Liver (tissue), 9 donors: ENCODE measurements around the gene CAPN15. TPM values are rescaled to one million over a fixed set of nuclear protein-coding genes. Genes with fewer than 3 reads are reported as not detected.

Experiments used
- DNase-seq: peaks from one replicate; pipeline ENCODE4 v3.0.0-alpha.2; 2017; ENCODE audit warnings: low spot score
- H3K27ac ChIP-seq, 2 donors: one replicate each; pipeline ENCODE4 v1.7.0; 2013; ENCODE audit warnings: inconsistent platforms in 2 of 2, low read length in 2 of 2, control low read depth in 1 of 2, low read depth in 1 of 2, mild to moderate bottlenecking in 1 of 2
- H3K27me3 ChIP-seq, 4 donors: one replicate each; pipeline versions ENCODE4 v1.6.1 to v1.7.0; 2013; ENCODE audit warnings: low read length in 3 of 4, inconsistent platforms in 1 of 4, mild to moderate bottlenecking in 1 of 4, moderate library complexity in 1 of 4; ENCODE audit not compliant: control insufficient read depth in 4 of 4, insufficient read depth in 4 of 4
- H3K36me3 ChIP-seq, 4 donors: one replicate each; pipeline versions ENCODE4 v1.6.1 to v1.7.0; 2013; ENCODE audit warnings: low read length in 3 of 4, mild to moderate bottlenecking in 3 of 4, low read depth in 1 of 4, moderate library complexity in 1 of 4; ENCODE audit not compliant: control insufficient read depth in 4 of 4, insufficient read depth in 3 of 4
- H3K4me1 ChIP-seq, 4 donors: one replicate each; pipeline versions ENCODE4 v1.6.1 to v1.7.0; 2013; ENCODE audit warnings: low read length in 3 of 4, mild to moderate bottlenecking in 3 of 4, moderate library complexity in 1 of 4; ENCODE audit not compliant: control insufficient read depth in 4 of 4, insufficient read depth in 4 of 4
- H3K4me3 ChIP-seq, 3 donors: one replicate each; pipeline versions ENCODE4 v1.6.1 to v1.7.0; 2013; ENCODE audit warnings: low read length in 3 of 3, control low read depth in 1 of 3, low read depth in 1 of 3, mild to moderate bottlenecking in 1 of 3
- H3K9ac ChIP-seq, 2 donors: one replicate each; pipeline ENCODE4 v1.7.0; 2013; ENCODE audit warnings: low read length in 2 of 2, mild to moderate bottlenecking in 2 of 2, moderate library complexity in 2 of 2, control low read depth in 1 of 2, low read depth in 1 of 2
- H3K9me3 ChIP-seq, 4 donors: one replicate each; pipeline versions ENCODE4 v1.6.1 to v1.7.0; 2013; ENCODE audit warnings: low read length in 3 of 4; ENCODE audit not compliant: control insufficient read depth in 4 of 4
- ATF3 ChIP-seq: IDR thresholded peaks from 2 replicates; pipeline ENCODE4 v1.6.1; 2016; ENCODE audit warnings: antibody characterized with exemption
- EGR1 ChIP-seq, 2 donors: IDR thresholded peaks; 2 replicates each; pipeline ENCODE4 v1.6.1; 2016 to 2018; ENCODE audit warnings: antibody characterized with exemption in 2 of 2, low read depth in 2 of 2
- FOXA1 ChIP-seq: IDR thresholded peaks from 2 replicates; pipeline ENCODE4 v1.6.1; 2016; ENCODE audit warnings: antibody characterized with exemption
- FOXA2 ChIP-seq: IDR thresholded peaks from 2 replicates; pipeline ENCODE4 v1.6.1; 2016; ENCODE audit warnings: antibody characterized with exemption
- GABPA ChIP-seq, 2 donors: IDR thresholded peaks in 1 of 2; conservative IDR thresholded peaks in 1 of 2; 2 replicates each; pipeline ENCODE4 v1.6.1; 2016; ENCODE audit warnings: antibody characterized with exemption in 2 of 2, mild to moderate bottlenecking in 1 of 2, moderate library complexity in 1 of 2
- HNF4A ChIP-seq, 2 donors: conservative IDR thresholded peaks; 2 replicates each; pipeline ENCODE4 v1.6.1; 2016; ENCODE audit warnings: antibody characterized with exemption in 2 of 2, mild to moderate bottlenecking in 2 of 2
- JUND ChIP-seq, 2 donors: IDR thresholded peaks; 2 replicates each; pipeline ENCODE4 v1.6.1; 2016; ENCODE audit warnings: antibody characterized with exemption in 2 of 2
- MAX ChIP-seq: IDR thresholded peaks from 2 replicates; pipeline ENCODE4 v1.6.1; 2016; ENCODE audit warnings: antibody characterized with exemption
- NR2F2 ChIP-seq: IDR thresholded peaks from 2 replicates; pipeline ENCODE4 v1.6.1; 2016; ENCODE audit warnings: antibody characterized with exemption
- REST ChIP-seq: IDR thresholded peaks from 2 replicates; pipeline ENCODE4 v1.6.1; 2016; ENCODE audit warnings: antibody characterized with exemption, mild to moderate bottlenecking
- RXRA ChIP-seq, 2 donors: IDR thresholded peaks; 2 replicates each; pipeline ENCODE4 v1.6.1; 2017 to 2018; ENCODE audit warnings: antibody characterized with exemption in 2 of 2, mild to moderate bottlenecking in 1 of 2
- SP1 ChIP-seq: IDR thresholded peaks from 2 replicates; pipeline ENCODE4 v1.6.1; 2018; ENCODE audit warnings: antibody characterized with exemption, mild to moderate bottlenecking
- TAF1 ChIP-seq: conservative IDR thresholded peaks from 2 replicates; pipeline ENCODE4 v1.6.1; 2016; ENCODE audit warnings: antibody characterized with exemption, mild to moderate bottlenecking
- YY1 ChIP-seq: IDR thresholded peaks from 2 replicates; pipeline ENCODE4 v1.6.1; 2016; ENCODE audit warnings: antibody characterized with exemption, mild to moderate bottlenecking
- ZBTB33 ChIP-seq: IDR thresholded peaks from 2 replicates; pipeline ENCODE4 v1.6.1; 2016; ENCODE audit warnings: antibody characterized with exemption
- WGBS: extraction: QIAGEN DNeasy Blood & Tissue Kit; methylation state at CpG from one replicate; pipeline ENCODE4 v1.1.7; 2013; 5-methylcytosine and 5-hydroxymethylcytosine counted together
- polyA plus RNA-seq, 2 donors: library from polyadenylated mRNA; stranded (reverse) in 1 of 2; unstranded in 1 of 2; fragments of 200-250 nt in 1 of 2; fragments of >200 nt in 1 of 2; fragmentation: Nextera tagmentation in 1 of 2; extraction: Ambion mirVana in 1 of 2; gene quantifications; one replicate each; pipeline versions ENCODE4 v1.2.1 to v1.2.3, GENCODE V29; 2013 to 2015
- total RNA-seq, 2 donors: library from RNA; depleted of rRNA; stranded (reverse); fragments of >200 nt; gene quantifications; one replicate each; pipeline ENCODE4 v1.2.3, GENCODE V29; 2014
- donor health status: healthy.
- donor health status: healthy.
- donor health status: healthy.
- donor health status: healthy.
- donor health status: healthy.

The CAPN15 gene
- total and polyA plus RNA-seq, 4 donors = 5.9 to 37.2 (median 21.6) TPM

GRCh38 chr16:591892-592517 lies 64.5 kb downstream of the CAPN15 start (continued):
- TF ChIP-seq MAX = no peak
- TF ChIP-seq SP1 = no peak

- no peak overlapping the region for H3K9ac ChIP-seq
Observed at GRCh38 chr16:592518-593306, 65.2 kb downstream of the CAPN15 start.

GRCh38 chr16:593406-593805 lies 65.9 kb downstream of the CAPN15 start:
- TF ChIP-seq TAF1 (no peak), YY1 (no peak), HNF4A (conservative IDR thresholded peaks at IDR 0.05) (peak in 1 of 2 donors; percentile 67), JUND (IDR thresholded peaks at IDR 0.05) (peak; percentile 87 to 95), GABPA (IDR thresholded peaks at IDR 0.05 in 1 of 2, conservative IDR thresholded peaks at IDR 0.05 in 1 of 2) (no peak), FOXA1 (no peak), NR2F2 (no peak), EGR1 (IDR thresholded peaks at IDR 0.05; ENCODE audit: low read depth in 2 of 2) (no peak), ZBTB33 (no peak), RXRA (IDR thresholded peaks at IDR 0.05) (peak; percentile 36 to 79), FOXA2 (no peak)
- H3K9ac ChIP-seq = no peak overlapping the region
- no peak overlapping the region for H3K4me3 ChIP-seq
- H3K36me3 ChIP-seq = no peaks in the 10 kb centered on the region
- H3K27ac ChIP-seq = peak overlapping the region; percentile 81 to 88
- peaks cover 19 to 67% (median 57%) of the 10 kb centered on the region in 4 donors for H3K4me1 ChIP-seq
- H3K9me3 ChIP-seq = no peaks in the 10 kb centered on the region
- H3K27me3 ChIP-seq = no peaks in the 10 kb centered on the region
- 34% methylated on average over 9 of the region's 9 CpGs for WGBS
- DNase-seq = no peak

More at GRCh38 chr16:592518-593306, 65.2 kb downstream of the CAPN15 start:
- Histone ChIP-seq H3K4me3 (no peak overlapping the region), H3K27me3 (no peaks in the 10 kb centered on the region), H3K27ac (peak overlapping the region; percentile 81 to 88), H3K36me3 (no peaks in the 10 kb centered on the region), H3K9me3 (no peaks in the 10 kb centered on the region), H3K4me1 (peaks cover 22 to 73% (median 60%) of the 10 kb centered on the region in 4 donors)
- peak; percentile 73 for TF ChIP-seq MAX
- TF ChIP-seq RXRA (IDR thresholded peaks at IDR 0.05) = peak in 1 of 2 donors; percentile 60
- peak; percentile 13 for TF ChIP-seq SP1
- peak in 1 of 2 donors; percentile 35 for TF ChIP-seq GABPA (IDR thresholded peaks at IDR 0.05 in 1 of 2, conservative IDR thresholded peaks at IDR 0.05 in 1 of 2)
- TF ChIP-seq HNF4A (conservative IDR thresholded peaks at IDR 0.05) = peak; percentile 56 to 72
- TF ChIP-seq YY1 = no peak
- TF ChIP-seq REST = no peak
- no peak for TF ChIP-seq ATF3
- DNase-seq = no peak
- WGBS = 43% methylated on average over 24 of the region's 24 CpGs
